Right ventricle myocardium superior (tissue), 1 donor: ENCODE measurements around the gene CIB4. TPM values are rescaled to one million over a fixed set of nuclear protein-coding genes. Genes with fewer than 3 reads are reported as not detected.
A peak's percentile ranks its signal among the peaks of the same experiment; 100 is the strongest.
"Not testable (repeated sequence)": the region's sequence is repeated elsewhere in the genome, so short reads cannot be mapped to it uniquely, and the experiment has no call there.

Experiments used
- ATAC-seq: fragments of 200-7000 bp; cut with Tn5 transposase; one replicate; pipeline ENCODE4 v1.9.1; 2020; ENCODE audit warnings: mild to moderate bottlenecking; ENCODE audit not compliant: poor library complexity
- DNase-seq: peaks from one replicate; pipeline ENCODE4 v3.0.0-alpha.2; 2020
- intact Hi-C: fragments of 100-400 bp; cut with DNase I; formaldehyde crosslinking; loops from one replicate; pipeline ENCODE4 v1.11.2; 2022
- total RNA-seq: library from RNA; stranded (reverse); fragmentation: NEBNext Ultra II Directional; extraction: Animal tissue kit (Norgen Biotek cat#: 25700); gene quantifications from one replicate; pipeline ENCODE4 v1.2.1, GENCODE V29; 2021
- donor health status: DM: no; HTN: yes; CAD: no; lungs with severe emphysema.

Gene CIB4
- total RNA-seq, 1 donor from 2014 or later, result not detected

- ATAC-seq, intact Hi-C loops, DNase-seq: not testable (repeated sequence)
Measured at GRCh38 chr2:26566731-26567130, 74.4 kb downstream of the CIB4 start.

GRCh38 chr2:26566081-26566375 lies 75.1 kb downstream of the CIB4 start:
- no peak for DNase-seq
- no peak for ATAC-seq
- intact Hi-C loops, result no loop called here

- no peak for ATAC-seq
Measured at GRCh38 chr2:26564121-26564644, 77.0 kb downstream of the CIB4 start.

GRCh38 chr2:26563686-26564085 lies 77.5 kb downstream of the CIB4 start:
- intact Hi-C loops, result no loop called here
- no peak for DNase-seq
- ATAC-seq, result no peak

More at GRCh38 chr2:26564121-26564644, 77.0 kb downstream of the CIB4 start:
- intact Hi-C loops, result no loop called here
- DNase-seq, result no peak

- peak; percentile 54 for ATAC-seq
Measured at GRCh38 chr2:26562811-26563645, 78.1 kb downstream of the CIB4 start.

GRCh38 chr2:26561918-26562810 lies 79.0 kb downstream of the CIB4 start:
- intact Hi-C loops, result no loop called here
- ATAC-seq, result peak; percentile 94
- DNase-seq, result peak; percentile 71

More at GRCh38 chr2:26562811-26563645, 78.1 kb downstream of the CIB4 start:
- intact Hi-C loops, result no loop called here
- DNase-seq, result no peak

GRCh38 chr2:26561376-26561775 lies 79.8 kb downstream of the CIB4 start:
- ATAC-seq, result no peak
- no peak for DNase-seq
- intact Hi-C loops, result no loop called here

- intact Hi-C loops, result no loop called here
- DNase-seq, result no peak
Measured at GRCh38 chr2:26560892-26561291, 80.3 kb downstream of the CIB4 start.

GRCh38 chr2:26559556-26559955 lies 81.6 kb downstream of the CIB4 start:
- DNase-seq (no peak), ATAC-seq (no peak)
- intact Hi-C loops, result no loop called here

More at GRCh38 chr2:26560892-26561291, 80.3 kb downstream of the CIB4 start:
- no peak for ATAC-seq

- ATAC-seq (no peak), DNase-seq (no peak)
- intact Hi-C loops, result no loop called here
Measured at GRCh38 chr2:26559044-26559405, 82.1 kb downstream of the CIB4 start.

- no peak for ATAC-seq
- intact Hi-C loops, result no loop called here
- peak; percentile 28 for DNase-seq
Measured at GRCh38 chr2:26558271-26559043, 82.7 kb downstream of the CIB4 start.

- intact Hi-C loops, result no loop called here
- no peak for ATAC-seq
- DNase-seq, result no peak
Measured at GRCh38 chr2:26557244-26557925, 83.8 kb downstream of the CIB4 start.

GRCh38 chr2:26556309-26557243 lies 84.6 kb downstream of the CIB4 start:
- ATAC-seq, result no peak
- DNase-seq, result peak; percentile 17
- intact Hi-C loops, result no loop called here

GRCh38 chr2:26555246-26556133 lies 85.7 kb downstream of the CIB4 start:
- ATAC-seq (no peak), DNase-seq (no peak)
- intact Hi-C loops, result no loop called here

- intact Hi-C loops, result no loop called here
- ATAC-seq, result no peak
- no peak for DNase-seq
Measured at GRCh38 chr2:26552641-26553374, 88.4 kb downstream of the CIB4 start.
